ENCODE measurements around the gene RNASE8. TPM values are rescaled to one million over a fixed set of nuclear protein-coding genes. Genes with fewer than 3 reads are reported as not detected.

Gene RNASE8
- total RNA-seq, 2 donors from 2014 or later = not detected

GRCh38 chr14:21041676-21042433 is 15.8 kb upstream of the RNASE8 start, which contains the start of gene RNASE7:
RNASE7 (plus strand) TSS chr14:21042362; CDS start chr14:21042993, 631 bp downstream.
- intact Hi-C loops (cut with DNase I) = no loop called here
- peaks cover 59% of the 10 kb centered on the region for H3K4me1 ChIP-seq
- peak within 1 kb of the TSS; percentile 67 to 76 (median 74) for H3K27ac ChIP-seq
- DNase-seq (peak in 2 of 4 donors; percentile 31 to 59), ATAC-seq (no peak)
- 59 to 61% methylated on average over 11 of the region's 11 CpGs for WGBS, 2 donors
- no peak for TF ChIP-seq POLR2A (IDR thresholded peaks at IDR 0.05)
- TF ChIP-seq CTCF (IDR thresholded peaks at IDR 0.05) = no peak
- H3K9me3 ChIP-seq = no peaks in the 10 kb centered on the region
- H3K36me3 ChIP-seq (replicated peaks in 1 of 2; ENCODE audit: insufficient read depth in 1 of 2, low read depth in 2 of 2) = no peaks in the 10 kb centered on the region
- H3K27me3 ChIP-seq = no peaks in the 10 kb centered on the region
- H3K4me3 ChIP-seq = no peak within 1 kb of the TSS

GRCh38 chr14:21042918-21043317 is 14.7 kb upstream of the RNASE8 start:
- ATAC-seq = no peak
- intact Hi-C loops (cut with DNase I) = no loop called here
- WGBS, 2 donors = 30 to 40% methylated on average over 8 of the region's 8 CpGs
- Histone ChIP-seq H3K27me3 (no peaks in the 10 kb centered on the region), H3K4me1 (peaks cover 65% of the 10 kb centered on the region), H3K4me3 (no peak overlapping the region), H3K36me3 (replicated peaks in 1 of 2; ENCODE audit: insufficient read depth in 1 of 2, low read depth in 2 of 2) (no peaks in the 10 kb centered on the region), H3K9me3 (no peaks in the 10 kb centered on the region), H3K27ac (peak overlapping the region; percentile 67 to 76 (median 74))
- DNase-seq = peak; percentile 38 to 69 (median 58)
- TF ChIP-seq CTCF (IDR thresholded peaks at IDR 0.05) (no peak), POLR2A (IDR thresholded peaks at IDR 0.05) (no peak)

- intact Hi-C loops (cut with DNase I) = no loop called here
- no peaks in the 10 kb centered on the region for H3K27me3 ChIP-seq
- H3K9me3 ChIP-seq = no peaks in the 10 kb centered on the region
- WGBS, 2 donors = 4 to 19% methylated on average over 2 of the region's 2 CpGs
- H3K36me3 ChIP-seq (replicated peaks in 1 of 2; ENCODE audit: insufficient read depth in 1 of 2, low read depth in 2 of 2) = no peaks in the 10 kb centered on the region
- DNase-seq (peak in 3 of 4 donors; percentile 45 to 50 (median 46)), ATAC-seq (no peak)
- no peak overlapping the region for H3K4me3 ChIP-seq
- TF ChIP-seq CTCF (IDR thresholded peaks at IDR 0.05) (no peak), POLR2A (IDR thresholded peaks at IDR 0.05) (no peak)
- peak overlapping the region; percentile 67 to 76 (median 74) for H3K27ac ChIP-seq
- H3K4me1 ChIP-seq = peaks cover 65% of the 10 kb centered on the region
Observed at GRCh38 chr14:21043387-21043973, 14.1 kb upstream of the RNASE8 start.

- peak in 2 of 4 donors; percentile 35 to 38 for DNase-seq
- WGBS, 2 donors = 32 to 39% methylated on average over 6 of the region's 6 CpGs
- H3K4me3 ChIP-seq = no peak overlapping the region
- H3K27ac ChIP-seq = peak overlapping the region; percentile 31 to 76 (median 74)
- peak; percentile 13 for ATAC-seq
- peaks cover 65% of the 10 kb centered on the region for H3K4me1 ChIP-seq
- no peaks in the 10 kb centered on the region for H3K36me3 ChIP-seq (replicated peaks in 1 of 2; ENCODE audit: insufficient read depth in 1 of 2, low read depth in 2 of 2)
- no peaks in the 10 kb centered on the region for H3K9me3 ChIP-seq
- H3K27me3 ChIP-seq = no peaks in the 10 kb centered on the region
- intact Hi-C loops (cut with DNase I) = no loop called here
- TF ChIP-seq CTCF (IDR thresholded peaks at IDR 0.05) = no peak
- no peak for TF ChIP-seq POLR2A (IDR thresholded peaks at IDR 0.05)
Observed at GRCh38 chr14:21043974-21044618, 13.5 kb upstream of the RNASE8 start.
